Activated naive CD4-positive, alpha-beta T cell treated with Interleukin-2 at 50 U/mL for 16 hours (primary cell): ENCODE measurements around the gene SYT17.

Experiments used
- DNase-seq: peaks from one replicate; pipeline ENCODE4 v3.0.0-alpha.2; 2020

The SYT17 gene

DNA sequence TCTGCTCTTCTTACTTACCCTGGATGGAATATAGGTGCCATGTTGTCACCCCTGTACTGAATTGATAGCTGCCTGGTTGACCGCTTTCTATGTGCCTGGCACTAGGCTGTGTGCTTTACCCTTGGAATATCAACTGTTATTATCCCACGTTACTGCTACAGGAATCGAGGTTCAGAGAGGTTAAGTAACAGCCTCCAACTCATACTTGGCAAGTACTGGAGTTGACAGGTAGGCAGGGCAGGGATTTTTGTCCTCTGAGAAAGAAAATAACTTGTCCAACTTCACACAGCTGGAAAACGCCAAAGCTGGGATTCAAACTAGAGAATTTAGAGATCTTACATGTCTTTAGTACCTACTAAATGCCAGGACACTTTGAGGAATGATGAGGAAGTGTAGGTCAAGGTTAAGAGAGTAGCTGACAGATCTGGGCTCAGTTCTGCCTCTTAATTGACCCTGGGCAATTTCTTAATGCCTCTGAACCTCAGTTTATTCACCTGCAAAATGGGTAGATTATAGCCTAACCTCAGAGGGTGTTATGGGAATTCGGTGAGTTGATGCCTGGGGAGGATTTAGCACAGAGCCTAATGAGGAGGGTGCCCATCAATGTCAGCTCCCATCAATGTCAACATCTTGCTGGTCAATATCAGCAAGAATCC lies 28.5 kb upstream of the SYT17 start:
- DNase-seq = no peak

DNA sequence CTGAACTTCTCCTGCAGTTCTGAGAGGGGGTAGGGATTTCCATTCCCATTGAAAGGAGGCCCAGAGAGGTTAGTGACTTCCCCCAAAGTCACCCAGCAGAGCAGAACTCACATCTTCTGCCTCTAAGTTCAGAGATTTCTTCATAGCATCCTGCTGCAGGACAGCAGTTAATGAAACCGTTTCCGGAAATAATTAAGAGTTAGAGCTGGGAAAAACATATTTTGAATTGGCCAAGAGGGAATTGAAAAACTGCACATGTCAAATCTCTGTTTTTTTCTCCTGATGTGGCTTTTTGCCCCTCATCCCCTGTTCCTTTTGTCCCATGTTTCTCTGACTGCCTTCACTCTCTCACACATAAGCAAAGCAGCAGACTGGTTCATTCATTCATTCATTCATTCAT lies 27.6 kb upstream of the SYT17 start:
- DNase-seq = no peak

DNA sequence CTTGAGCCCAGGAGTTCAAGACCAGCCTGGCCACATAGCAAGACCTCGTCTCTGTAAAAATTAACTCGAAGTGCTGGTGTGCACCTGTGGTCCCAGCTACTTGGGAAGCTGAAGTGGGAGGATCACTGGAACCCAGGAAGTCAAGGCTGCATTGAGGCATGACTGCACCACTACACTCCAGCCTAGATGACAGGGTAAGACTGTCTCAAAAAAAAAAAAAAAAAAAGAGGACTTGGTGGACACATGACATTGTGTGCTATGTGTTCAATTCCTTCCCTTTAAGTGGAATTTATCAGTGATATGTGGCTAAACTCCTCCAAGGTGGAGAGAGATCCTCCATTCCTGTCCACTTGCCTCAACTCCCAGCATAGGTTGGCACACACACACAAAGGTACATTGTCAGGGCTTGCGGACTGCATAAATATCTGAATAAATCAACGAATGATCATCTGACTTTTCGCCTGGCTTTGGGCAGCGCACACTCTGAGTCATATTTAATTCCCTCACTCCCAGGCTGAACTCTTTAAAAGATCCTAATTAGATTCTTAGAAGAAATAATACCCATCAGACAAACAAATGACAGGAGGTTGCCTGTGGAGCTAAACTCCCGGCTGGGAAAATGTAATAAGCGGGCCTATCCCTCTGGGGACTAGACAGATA lies 25.0 kb upstream of the SYT17 start:
- DNase-seq = no peak

DNA sequence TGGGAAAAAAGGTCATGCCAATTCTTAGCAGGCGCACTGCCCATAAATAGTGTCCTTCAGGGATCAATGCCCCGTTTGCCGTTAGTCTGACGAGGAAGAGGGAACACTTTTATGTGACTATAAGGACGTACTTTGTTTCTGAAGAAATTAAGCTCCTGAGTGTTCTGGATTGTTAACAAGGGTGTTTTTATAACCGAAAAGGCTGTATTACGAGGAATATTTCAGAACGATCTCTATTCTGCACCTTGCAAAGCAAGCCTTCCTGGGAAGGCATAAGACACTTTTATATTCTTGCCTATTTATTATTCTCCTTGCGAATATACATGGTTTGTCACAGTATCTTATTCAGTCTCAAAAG lies 24.5 kb upstream of the SYT17 start:
- DNase-seq = no peak

DNA sequence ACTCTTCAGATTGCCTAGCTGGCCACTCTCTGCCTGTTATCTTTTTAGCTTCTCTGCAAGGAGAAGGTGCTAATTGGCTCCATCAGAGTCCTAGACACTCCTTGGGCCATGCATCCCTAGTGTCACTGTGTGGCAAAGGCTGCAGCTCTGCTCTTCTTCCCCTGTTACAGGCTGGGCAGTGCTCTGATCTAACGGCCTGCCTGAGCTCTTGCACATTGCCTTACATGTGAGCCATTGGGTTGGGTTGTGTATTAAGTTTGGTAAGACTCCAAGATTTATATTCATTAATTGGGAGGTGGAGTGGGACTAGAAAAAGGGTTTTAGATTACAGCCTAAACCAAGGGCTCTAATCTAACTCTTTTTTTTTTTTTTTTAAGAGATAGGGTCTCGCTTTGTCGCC lies 23.0 kb upstream of the SYT17 start:
- DNase-seq = no peak

DNA sequence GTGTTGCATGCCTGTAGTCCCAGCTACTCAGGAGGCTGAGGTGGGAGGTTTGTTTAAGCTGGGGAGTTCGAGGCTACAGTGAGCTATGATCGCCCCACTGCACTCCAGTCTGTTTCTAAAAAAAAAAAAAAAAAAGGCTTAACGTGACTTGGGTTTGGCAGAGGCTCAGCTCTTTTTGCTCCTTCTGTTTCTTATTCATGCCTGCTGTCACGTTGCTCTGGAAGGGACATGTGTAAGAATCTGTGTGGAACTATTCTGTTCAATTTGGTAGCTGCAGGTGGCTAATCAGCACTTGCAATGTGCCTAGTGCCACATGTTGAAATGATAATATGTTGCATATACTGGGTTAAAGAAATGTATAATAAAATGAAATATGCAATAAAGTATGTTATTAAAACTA lies 20.9 kb upstream of the SYT17 start:
- no peak for DNase-seq

DNA sequence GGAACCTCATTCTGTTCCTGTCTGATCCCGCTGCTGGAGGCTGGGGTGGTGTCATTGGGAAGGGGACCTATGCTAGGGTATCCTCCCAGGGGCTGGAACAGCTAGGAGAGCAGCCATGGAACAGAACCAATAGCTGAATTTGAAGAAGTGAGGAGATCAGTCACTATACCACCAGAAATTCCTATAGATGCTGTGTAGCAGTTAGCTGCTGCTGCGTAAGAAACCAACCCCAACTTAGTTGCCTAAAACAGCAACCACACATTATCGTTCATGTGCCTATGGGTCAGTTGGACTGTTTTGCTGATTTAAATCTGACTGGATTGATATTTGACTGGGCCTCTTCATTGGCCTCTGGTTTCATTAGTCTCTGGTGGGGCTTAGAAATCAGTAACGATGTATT lies 20.4 kb upstream of the SYT17 start:
- DNase-seq = no peak

DNA sequence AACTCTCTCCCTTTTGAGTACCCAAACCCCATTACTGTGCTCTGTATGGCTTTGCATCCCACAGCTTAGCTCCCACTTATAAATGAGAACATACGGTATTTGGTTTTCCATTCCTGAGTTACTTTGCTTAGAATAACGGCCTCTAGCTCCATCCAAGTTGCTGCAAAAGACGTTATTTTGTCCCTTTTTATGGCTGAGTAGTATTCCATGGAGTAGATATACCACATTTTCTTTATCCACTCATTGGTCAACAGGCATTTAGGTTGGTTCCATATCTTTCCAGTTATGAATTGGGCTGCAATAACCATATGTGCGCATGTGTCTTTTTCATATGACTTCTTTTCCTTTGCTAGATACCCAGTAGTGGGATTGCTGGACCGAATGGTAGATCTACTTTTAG lies 19.9 kb upstream of the SYT17 start:
- no peak for DNase-seq

DNA sequence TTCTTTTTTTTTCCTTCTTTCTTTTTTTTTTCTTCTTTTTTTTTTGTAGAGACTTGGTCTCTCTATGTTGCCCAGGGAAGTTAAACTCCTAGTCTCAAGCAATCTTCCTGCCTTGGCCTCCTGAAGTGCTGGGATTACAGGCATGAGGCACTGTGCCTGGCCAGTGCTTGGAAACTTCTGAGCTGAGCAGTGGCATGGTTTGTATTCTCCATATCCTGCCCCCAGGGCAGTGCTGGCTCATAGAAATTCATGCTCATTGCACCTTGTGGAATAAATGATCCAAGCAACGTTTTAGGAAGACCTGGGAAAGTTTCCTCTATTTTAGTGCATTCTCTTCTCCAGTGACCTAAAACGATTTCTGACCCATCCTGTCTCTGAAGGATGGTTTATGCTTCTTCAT lies 16.7 kb upstream of the SYT17 start:
- DNase-seq = no peak

DNA sequence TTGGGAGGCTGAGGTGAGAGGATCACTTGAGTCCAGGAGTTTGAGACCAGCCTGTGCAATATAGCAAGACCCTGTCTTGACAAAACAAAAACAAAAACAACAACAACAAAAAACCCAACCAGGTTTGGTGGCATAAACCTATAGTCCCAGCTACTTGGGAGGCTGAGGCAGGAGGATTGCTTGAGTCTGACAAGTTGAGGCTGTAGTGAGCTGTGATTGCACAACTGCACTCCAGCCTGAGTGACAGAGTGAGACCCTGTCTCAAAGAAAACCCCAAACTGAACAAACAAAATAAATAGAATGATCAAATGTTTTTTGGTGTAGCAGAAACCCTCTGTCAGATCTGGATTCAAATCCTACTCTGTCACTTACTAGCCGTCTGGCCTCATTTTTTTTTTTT lies 16.0 kb upstream of the SYT17 start:
- no peak for DNase-seq

DNA sequence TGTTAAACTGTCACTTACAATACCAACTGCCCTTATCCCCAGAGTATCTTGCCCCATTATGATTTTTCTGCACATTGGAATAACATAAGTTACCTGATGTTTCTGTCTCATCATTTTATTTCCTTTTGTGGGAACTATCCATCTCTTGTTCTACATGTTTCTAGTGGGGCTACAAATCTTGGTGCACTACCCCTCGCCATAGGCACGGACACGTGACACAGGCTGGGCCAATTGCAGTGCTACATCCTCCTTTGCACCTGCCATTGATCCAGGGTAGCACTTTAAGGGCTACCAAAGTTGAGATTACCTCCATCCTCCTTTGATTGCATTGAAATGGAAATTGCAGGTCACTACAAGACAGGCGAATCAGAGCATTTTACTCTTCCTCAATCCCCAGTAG lies 14.2 kb upstream of the SYT17 start:
- DNase-seq = no peak

DNA sequence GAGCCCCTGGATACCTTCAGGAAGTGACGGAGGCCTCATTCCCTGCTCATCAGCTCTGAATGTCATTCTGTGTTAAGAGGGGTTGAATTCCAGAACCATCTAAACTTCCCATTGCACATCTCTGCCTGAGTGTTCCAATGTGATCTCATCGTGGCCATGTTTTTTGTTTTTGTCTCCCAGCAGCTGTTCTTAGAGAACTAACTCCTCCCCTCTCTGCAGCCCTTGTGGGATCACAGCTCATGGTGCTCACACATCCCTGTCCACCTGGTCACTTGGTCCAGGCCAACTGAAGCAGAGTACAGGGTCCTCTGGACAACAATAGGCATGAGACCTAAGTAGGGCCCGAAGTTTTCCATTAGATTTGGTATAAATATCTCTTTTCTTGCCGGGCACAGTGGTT lies 6.0 kb upstream of the SYT17 start:
- DNase-seq = no peak

DNA sequence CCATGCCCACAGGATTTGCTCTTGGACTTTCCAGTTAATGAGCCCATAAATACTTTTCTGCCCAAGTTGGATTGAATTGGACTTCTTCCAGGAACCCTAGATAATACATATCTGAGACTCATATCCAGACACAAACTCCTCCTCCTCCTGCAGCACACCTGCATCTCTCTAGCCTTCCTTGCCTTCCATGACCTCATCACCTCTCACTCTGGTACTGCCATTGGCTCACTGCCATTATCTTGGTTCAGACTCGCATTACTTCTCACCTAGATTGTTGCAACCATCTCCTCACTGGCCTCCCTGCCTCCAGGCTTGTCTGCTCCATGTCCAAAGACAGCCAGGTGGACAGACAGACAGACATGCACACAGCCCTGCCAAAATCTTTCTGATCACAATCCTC lies 4.8 kb upstream of the SYT17 start:
- no peak for DNase-seq

DNA sequence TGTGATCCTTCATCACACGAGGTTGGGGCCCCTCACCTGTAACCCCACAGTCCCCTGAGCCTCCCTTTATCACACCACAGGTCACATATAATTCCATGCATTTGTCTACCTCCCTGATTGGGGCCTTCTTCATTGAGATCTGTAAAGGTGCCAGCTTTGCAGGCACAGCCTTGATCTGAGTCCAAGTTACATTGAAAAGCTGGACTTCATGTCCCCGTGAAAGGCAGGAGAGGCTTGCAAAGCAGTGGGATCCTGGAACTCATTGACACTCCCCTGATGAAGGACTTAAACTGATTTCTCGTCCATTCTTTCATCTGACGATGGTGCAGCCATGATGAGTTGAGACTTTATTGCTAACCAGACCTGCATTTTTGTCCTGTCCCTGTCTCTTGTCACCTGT lies 3.8 kb upstream of the SYT17 start:
- DNase-seq = no peak

DNA sequence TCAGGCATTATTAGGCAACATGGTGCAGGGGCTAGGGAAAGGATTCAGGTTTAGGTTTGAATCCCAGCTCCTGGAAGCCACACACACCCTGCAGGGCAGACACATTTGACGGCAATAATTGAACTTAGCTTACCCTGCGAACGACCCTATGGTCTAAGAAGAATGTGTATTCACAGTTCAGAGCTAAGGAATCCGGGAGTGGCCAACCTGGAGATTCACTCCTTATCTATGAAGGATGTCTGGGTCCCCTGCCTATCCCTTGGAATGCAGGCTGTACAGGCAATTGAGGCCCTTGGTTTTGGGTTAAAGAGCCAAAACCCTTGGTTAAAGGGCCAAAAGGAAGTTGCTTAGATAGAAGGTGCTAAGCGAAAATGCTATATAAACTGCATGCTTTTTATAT lies 2.9 kb upstream of the SYT17 start:
- no peak for DNase-seq

DNA sequence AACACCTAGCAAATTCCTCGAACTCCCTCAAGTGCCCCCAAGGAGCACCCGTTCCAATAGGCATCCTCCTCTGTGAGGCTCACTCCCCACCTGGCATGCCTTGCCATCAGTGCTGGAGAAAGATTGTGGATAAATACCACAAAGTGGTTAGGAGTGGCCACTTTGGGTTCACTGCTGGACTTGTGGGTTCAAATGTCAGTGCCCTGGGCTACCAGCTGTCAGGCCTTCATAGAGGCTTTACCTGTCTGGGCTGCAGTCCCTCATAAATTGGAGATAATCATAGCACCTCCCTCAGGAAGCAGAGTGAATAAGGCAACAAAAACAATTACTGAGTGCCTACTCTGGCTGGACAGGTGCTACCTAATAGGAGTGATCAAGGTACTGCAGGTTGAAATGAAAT lies 1.5 kb upstream of the SYT17 start:
- DNase-seq = no peak

DNA sequence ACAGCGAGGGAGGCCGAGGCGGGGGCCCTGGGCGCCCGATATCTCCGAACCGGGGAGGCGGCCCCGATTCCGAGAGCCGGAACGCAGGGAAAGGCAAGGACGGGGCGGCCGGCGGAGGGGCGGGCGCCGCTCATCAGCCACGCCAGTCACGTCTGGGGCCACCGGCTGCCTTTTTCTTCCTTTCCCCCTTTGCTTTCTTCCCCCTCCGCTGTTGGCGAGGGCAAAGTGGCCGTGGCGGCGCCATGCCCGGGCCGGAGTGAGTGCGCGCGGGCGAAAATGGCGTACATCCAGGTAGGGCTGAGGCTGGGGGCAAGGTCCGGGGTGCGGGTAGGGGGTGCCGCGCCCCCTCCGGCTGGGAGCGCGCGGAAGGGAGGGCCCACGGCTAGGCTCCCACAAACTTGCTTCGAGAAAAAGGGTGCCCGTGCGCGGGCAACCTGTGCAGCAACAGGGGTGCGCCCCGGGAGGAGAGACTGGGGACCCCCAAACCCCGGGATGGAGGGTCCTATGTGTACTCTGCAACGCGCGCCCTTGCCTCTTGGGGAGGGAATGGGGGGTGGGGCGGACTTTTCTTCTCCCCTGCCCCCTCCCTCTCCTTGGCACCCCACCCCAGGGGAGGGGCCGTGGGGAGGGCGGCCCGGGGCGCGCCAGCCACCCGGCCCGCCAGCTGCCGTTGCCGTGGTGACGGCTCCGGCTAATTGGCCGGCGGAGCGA lies 486 bp downstream of the SYT17 start:
- DNase-seq = no peak

DNA sequence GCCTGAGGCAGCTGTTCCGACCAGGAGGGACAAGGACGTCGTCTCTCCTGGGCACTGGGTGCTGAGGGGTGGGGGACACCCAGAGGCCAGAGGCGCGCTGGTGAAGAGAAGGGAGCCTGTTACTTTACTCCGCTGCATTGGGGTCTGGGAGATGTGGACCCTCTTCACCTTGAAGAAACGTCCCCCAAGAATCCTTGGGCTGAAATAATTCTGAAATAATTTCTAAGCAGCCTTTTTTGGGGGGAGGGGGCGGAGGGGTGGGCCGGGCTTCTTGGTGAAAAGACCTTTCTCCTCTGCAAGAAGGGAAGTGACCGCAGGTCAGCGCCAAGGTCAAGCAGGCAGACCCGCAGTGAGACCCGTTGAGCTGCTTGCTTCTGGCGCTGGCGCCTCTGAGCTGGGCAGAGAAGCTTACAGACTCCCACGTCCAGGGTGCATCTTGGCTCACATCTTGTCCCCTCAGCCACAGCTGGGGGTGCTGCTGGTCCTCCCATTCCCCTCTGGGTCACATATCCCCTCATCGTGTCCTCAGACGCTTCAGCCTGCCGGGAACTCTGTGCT lies 1.1 kb downstream of the SYT17 start:
- no peak for DNase-seq

DNA sequence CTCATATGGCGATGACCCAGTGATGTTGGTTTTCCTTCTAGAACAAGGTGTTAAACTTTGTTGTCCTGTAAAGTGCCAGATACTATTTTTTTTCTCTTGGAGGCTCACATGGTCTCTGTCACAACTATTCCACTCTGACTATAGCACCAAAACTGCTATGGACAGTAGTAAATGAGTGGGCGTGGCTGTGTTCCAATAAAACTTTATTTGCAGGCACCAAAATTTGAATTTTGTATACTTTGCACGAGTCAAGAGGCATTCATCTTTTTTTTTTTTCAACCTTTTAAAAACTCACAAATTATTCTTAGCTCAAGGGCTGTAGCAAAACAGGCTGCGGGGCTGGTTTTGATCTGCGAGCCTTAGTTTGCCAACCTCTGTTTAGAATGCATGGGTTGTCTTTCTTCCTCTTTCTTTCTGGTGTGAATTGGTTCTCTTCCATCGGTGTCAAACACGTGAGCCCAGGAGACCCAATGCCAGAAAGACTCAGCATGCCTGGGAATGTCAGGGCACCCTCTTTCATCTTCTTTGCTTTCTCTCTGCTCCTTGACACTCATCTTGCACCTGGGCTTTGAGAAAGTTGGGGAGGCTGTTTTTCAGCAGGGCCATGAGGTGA lies 2.1 kb downstream of the SYT17 start:
- DNase-seq = no peak

DNA sequence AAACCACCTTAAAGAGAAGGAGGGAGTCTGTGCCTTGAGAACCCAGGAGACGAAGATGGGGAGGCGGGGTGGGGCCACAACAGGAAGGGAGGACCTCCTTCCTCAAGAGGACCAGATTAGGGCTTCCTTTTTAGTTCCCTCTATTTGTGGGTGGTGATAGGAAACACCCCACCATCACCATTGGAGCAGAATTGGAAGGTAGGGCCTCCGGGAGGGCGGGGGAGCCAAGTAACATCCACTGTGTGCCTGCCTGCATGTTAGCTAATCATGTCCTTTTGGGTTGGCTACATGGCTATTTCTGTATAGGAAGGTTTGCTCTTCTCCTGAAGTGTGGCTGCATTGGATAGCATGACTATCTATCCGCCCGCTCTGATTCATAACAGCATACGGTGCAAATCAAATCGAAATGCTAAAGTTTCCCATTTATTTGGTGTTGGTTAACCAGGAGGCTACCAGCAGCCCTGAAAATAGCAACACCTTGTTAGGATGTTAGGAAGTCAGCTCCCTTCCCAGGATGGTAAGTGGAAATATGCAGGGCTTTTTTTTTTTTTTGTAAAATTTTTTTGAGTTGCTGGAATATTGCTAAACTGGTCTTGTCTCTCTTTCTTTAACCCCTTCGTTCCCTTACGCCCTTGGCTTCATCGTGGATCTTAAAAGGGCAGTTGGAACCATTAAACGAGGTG lies 4.2 kb downstream of the SYT17 start:
- no peak for DNase-seq

DNA sequence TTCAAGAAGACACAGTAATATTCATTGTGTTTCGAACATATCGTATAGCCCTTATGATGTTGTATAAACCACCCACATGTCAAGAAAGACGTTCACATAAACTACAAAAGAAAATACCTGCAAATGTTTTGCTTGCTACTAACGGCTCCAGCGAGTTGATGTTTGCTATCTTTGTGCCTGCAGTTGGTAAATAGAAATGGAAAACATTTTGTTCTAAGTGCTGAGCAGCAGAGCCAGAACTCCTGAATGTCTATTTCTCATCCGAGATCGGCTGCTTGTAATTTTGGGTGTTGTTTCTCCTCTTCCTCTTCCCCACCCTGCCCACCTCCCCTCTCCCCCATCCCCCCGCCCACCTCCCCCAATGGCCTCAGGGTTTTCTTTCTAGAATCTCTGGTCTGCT lies 5.0 kb downstream of the SYT17 start:
- no peak for DNase-seq

DNA sequence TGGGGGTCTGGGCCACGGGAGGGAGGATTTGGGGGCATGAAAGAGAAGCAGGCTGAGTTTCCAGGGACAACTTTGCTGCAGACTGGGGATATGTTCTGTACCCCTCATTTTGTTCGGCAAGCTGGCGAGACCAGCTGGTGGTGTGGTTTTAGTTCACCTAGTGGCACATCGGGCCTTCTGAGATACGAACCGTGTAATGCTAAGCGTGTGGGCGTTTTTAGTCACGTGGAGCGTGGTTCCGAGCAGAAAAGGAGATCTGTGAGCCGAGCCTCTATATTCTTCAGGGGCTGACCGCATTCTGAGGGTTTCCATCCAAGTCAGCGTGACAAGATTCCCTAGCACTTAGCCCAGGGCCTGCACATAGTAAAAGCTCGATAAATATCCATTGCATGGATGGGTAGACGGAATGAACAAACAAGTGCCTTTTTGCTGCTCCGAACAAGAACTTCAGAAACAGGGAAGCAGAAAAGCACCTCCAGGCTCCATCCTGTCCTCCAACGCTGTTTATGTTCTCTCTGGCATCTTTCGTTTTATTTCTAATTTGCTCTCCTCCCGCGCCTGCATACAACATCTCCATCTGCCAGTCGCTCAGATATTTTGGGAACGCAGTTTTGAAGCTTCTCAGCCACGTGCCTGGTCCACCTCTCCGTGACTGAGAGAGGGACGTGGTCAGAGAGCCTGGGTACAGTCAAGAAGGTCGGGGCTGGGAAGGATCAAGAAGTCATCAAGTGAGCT lies 5.8 kb downstream of the SYT17 start:
- DNase-seq = no peak

DNA sequence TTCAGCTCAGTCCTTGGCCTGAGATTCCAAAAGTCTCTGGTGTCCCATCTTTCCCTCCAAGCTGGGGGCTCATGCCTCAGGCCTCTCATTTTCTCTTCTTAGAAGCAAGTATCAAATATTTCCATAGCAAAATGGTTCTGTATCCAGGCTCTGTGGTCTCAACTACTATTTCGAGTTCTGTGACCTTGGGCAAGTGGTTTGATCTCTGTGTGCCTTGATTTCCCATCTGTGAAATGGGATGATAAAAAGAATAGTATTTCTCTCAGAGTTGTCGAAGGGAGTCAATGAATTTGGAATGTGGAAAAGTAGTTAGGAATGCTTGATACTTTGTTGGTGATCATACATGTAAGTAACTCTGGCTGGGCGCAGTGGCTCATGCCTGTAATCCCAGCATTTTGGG lies 6.4 kb downstream of the SYT17 start:
- DNase-seq = no peak
